Osteocyte (in vitro differentiated cells): ENCODE results near the gene CNTNAP2. TPM values are rescaled to one million over a fixed set of nuclear protein-coding genes. Genes with fewer than 3 reads are reported as not detected.

Experiments
- DNase-seq: peaks from one replicate; pipeline ENCODE4 v3.0.0; 2021; ENCODE audit warnings: mixed read lengths; ENCODE audit not compliant: unreplicated experiment; ENCODE audit errors: extremely low spot score
- H3K27ac Mint-ChIP-seq: one replicate; pipeline ENCODE4 v1.8.0; 2021; ENCODE audit warnings: mild to moderate bottlenecking, mixed read lengths; ENCODE audit not compliant: unreplicated experiment
- H3K27me3 Mint-ChIP-seq: one replicate; pipeline ENCODE4 v1.8.0; 2021; ENCODE audit warnings: mixed read lengths; ENCODE audit not compliant: unreplicated experiment
- H3K36me3 Mint-ChIP-seq: one replicate; pipeline ENCODE4 v1.8.0; 2021; ENCODE audit warnings: mixed read lengths; ENCODE audit not compliant: unreplicated experiment
- H3K4me1 Mint-ChIP-seq: one replicate; pipeline ENCODE4 v1.8.0; 2021; ENCODE audit warnings: mixed read lengths; ENCODE audit not compliant: unreplicated experiment
- H3K4me3 Mint-ChIP-seq: one replicate; pipeline ENCODE4 v1.8.0; 2021; ENCODE audit warnings: mild to moderate bottlenecking, moderate library complexity, mixed read lengths; ENCODE audit not compliant: unreplicated experiment
- H3K9me3 Mint-ChIP-seq: one replicate; pipeline ENCODE4 v1.8.0; 2021; ENCODE audit warnings: mixed read lengths; ENCODE audit not compliant: unreplicated experiment
- total RNA-seq: library from RNA; stranded (reverse); gene quantifications from 2 replicates; pipeline ENCODE4 v1.2.1, GENCODE V29; 2021
- TF ChIP-seq, protein P1 (sequence below): fragments of 200-600 bp; sonication (generic); IDR thresholded peaks from 2 replicates; pipeline ENCODE4 v1.5.0; 2021; ENCODE audit warnings: antibody characterized with exemption, mild to moderate bottlenecking, moderate library complexity

Gene CNTNAP2
- total RNA-seq, 1 donor from 2014 or later: 1.4 TPM

DNA sequence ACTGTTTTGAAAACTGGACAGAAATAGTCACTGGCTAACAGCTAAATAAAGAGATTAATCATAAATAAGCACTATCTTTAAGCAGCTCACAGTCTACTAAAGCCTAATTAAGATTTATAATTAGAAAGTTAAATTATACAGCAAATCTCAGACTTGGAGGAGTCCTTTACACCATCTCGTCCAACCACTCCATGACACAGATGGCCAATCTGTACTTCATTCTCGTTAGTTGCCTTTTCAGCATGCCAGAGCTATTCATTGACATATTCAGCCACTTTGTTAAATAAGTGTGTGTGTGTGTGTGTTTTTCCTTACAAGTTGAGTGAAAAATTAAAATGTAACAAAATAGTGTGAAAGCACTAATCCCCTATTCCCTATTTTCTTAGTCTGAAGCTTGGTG is 1066.7 kb downstream of the CNTNAP2 start:
- Mint-ChIP-seq H3K27me3 (no peaks in the 10 kb centered on the region), H3K9me3 (no peaks in the 10 kb centered on the region), H3K27ac (no peak overlapping the region), H3K36me3 (no peaks in the 10 kb centered on the region), H3K4me3 (no peak overlapping the region), H3K4me1 (peaks cover 3% of the 10 kb centered on the region)
- TF ChIP-seq, protein P1, sequence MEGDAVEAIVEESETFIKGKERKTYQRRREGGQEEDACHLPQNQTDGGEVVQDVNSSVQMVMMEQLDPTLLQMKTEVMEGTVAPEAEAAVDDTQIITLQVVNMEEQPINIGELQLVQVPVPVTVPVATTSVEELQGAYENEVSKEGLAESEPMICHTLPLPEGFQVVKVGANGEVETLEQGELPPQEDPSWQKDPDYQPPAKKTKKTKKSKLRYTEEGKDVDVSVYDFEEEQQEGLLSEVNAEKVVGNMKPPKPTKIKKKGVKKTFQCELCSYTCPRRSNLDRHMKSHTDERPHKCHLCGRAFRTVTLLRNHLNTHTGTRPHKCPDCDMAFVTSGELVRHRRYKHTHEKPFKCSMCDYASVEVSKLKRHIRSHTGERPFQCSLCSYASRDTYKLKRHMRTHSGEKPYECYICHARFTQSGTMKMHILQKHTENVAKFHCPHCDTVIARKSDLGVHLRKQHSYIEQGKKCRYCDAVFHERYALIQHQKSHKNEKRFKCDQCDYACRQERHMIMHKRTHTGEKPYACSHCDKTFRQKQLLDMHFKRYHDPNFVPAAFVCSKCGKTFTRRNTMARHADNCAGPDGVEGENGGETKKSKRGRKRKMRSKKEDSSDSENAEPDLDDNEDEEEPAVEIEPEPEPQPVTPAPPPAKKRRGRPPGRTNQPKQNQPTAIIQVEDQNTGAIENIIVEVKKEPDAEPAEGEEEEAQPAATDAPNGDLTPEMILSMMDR: no peak
- no peak for DNase-seq

DNA sequence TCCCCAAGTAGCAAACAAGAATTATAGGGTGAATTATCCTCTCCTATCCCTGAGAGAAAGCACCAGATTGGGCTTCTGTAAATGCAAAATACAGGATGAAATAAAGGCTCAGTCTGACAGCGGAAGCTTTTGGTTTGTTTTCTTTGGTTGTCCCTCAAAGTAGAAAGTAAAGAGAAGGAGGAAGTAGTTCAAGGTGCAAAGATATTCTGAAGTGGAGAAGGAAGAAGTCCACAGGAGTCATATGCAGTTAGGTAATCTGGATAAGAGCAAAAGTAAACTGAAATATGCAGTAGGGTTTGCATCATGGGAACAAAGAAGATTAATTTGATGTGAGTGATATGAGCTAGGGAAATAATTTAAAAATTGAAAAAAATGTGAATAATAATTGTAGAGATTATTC is 1071.9 kb downstream of the CNTNAP2 start:
- Mint-ChIP-seq H3K4me3 (no peak overlapping the region), H3K36me3 (no peaks in the 10 kb centered on the region), H3K4me1 (peaks cover under 1% of the 10 kb centered on the region), H3K27me3 (no peaks in the 10 kb centered on the region), H3K9me3 (no peaks in the 10 kb centered on the region), H3K27ac (no peak overlapping the region)
- TF ChIP-seq, protein P1: no peak
- no peak for DNase-seq

DNA sequence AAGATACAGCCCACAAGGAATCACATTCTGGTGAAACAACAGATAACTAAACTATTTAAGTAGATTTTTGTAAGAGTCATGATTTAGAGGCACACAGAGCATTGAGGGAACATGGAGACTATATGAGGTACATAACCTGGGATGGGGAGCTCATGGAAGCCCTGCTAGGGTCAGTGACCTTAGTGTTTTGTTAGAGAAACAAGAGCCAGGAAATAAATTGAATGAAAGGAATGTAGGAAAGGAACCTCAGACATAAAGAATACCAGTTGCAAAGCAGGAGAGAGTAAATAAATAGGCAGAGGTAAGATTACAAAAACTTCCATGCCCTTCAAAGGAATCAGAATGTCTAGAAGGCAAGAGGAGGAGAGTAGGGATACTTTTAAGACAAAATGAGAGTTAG is 1076.9 kb downstream of the CNTNAP2 start:
- no peaks in the 10 kb centered on the region for H3K36me3 Mint-ChIP-seq
- H3K9me3 Mint-ChIP-seq: peaks cover 4% of the 10 kb centered on the region

DNA sequence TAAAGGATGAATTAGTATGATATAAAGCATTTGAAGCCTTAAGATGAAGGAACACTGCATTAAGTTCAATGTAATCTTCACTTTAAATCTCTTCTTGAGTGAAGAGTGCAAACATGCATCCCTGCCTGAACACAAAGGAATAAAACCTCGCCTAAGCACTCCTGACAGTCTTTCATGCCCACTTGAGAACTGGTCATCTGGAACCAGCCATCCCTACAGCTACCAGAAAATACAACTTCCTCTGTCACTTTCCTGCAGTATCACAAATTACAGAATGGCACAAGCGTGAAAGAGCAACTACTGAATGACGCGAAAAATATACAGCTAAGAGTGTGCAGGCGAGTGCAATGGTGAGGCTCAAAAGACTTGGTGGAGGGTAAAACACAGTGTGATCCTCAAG is 1079.9 kb downstream of the CNTNAP2 start:
- H3K9me3 Mint-ChIP-seq: peaks cover 4% of the 10 kb centered on the region
- peaks cover 8% of the 10 kb centered on the region for H3K4me1 Mint-ChIP-seq
- no peak overlapping the region for H3K27ac Mint-ChIP-seq
- no peaks in the 10 kb centered on the region for H3K36me3 Mint-ChIP-seq
- no peaks in the 10 kb centered on the region for H3K27me3 Mint-ChIP-seq
- no peak for DNase-seq
- TF ChIP-seq, protein P1: no peak
- H3K4me3 Mint-ChIP-seq: no peak overlapping the region

More for the DNA sequence above, 1076.9 kb downstream of the CNTNAP2 start:
- H3K27ac Mint-ChIP-seq: no peak overlapping the region
- H3K4me1 Mint-ChIP-seq: peaks cover 2% of the 10 kb centered on the region
- no peak for DNase-seq
- TF ChIP-seq, protein P1: no peak
- no peak overlapping the region for H3K4me3 Mint-ChIP-seq
- H3K27me3 Mint-ChIP-seq: no peaks in the 10 kb centered on the region

DNA sequence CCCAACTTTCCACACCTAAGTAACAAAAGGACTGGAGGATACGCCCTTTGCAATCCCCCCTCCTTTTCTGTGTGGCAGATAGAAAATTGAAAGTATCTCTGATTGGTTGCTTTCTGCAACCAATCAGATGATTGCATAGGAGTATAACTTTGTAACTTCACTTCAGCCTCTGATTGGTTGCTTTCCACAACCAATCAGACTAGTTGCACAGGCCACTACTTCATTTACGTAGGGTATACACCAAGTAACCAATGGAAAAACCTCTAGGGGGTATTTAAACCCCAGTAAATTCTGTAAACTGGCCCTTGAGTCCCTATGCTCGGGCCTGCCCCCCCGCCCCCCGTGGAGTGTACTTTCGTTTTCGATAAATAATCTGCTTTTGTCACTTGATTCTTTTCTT is 1080.4 kb downstream of the CNTNAP2 start:
- Mint-ChIP-seq H3K27ac (no peak overlapping the region), H3K9me3 (peaks cover 4% of the 10 kb centered on the region), H3K36me3 (no peaks in the 10 kb centered on the region), H3K27me3 (no peaks in the 10 kb centered on the region), H3K4me1 (peaks cover 8% of the 10 kb centered on the region), H3K4me3 (no peak overlapping the region)
- TF ChIP-seq, protein P1: no peak
- DNase-seq: no peak
